Osteoblast (primary cell): ENCODE results near the gene BMP2K. TPM values are rescaled to one million over a fixed set of nuclear protein-coding genes. Genes with fewer than 3 reads are reported as not detected.
"Not testable (repeated sequence)": the region's sequence is repeated elsewhere in the genome, so short reads cannot be mapped to it uniquely, and the experiment has no call there.

Experiments used
- DNase-seq: peaks from one replicate; pipeline ENCODE4 v3.0.0; 2011; ENCODE audit warnings: low spot score, mixed read lengths; ENCODE audit not compliant: insufficient read length; ENCODE audit errors: missing footprints
- H2AFZ ChIP-seq: 2 replicates; pipeline ENCODE4 v1.6.0; 2011; ENCODE audit warnings: mild to moderate bottlenecking, low read length
- H3K27ac ChIP-seq: 2 replicates; pipeline ENCODE4 v1.5.1; 2011; ENCODE audit warnings: mild to moderate bottlenecking, low read depth, low read length, moderate library complexity
- H3K27me3 ChIP-seq: 2 replicates; pipeline ENCODE4 v1.6.0; 2012; ENCODE audit warnings: mild to moderate bottlenecking, control low read depth, inconsistent platforms, low read length, moderate library complexity; ENCODE audit not compliant: insufficient read depth
- H3K36me3 ChIP-seq: 2 replicates; pipeline ENCODE4 v1.5.1; 2011; ENCODE audit warnings: mild to moderate bottlenecking, low read length, control low read depth, moderate library complexity; ENCODE audit not compliant: insufficient read depth
- H3K4me1 ChIP-seq: 2 replicates; pipeline ENCODE4 v1.5.1; 2011; ENCODE audit warnings: mild to moderate bottlenecking, low read length, control low read depth, moderate library complexity; ENCODE audit not compliant: insufficient read depth
- H3K4me2 ChIP-seq: 2 replicates; pipeline ENCODE4 v1.6.0; 2011; ENCODE audit warnings: mild to moderate bottlenecking, low read length; ENCODE audit not compliant: insufficient read depth
- H3K4me3 ChIP-seq: fragments of 200-600 bp; sonication (generic); 3 replicates; pipeline ENCODE4 v1.5.1; 2012; ENCODE audit warnings: mild to moderate bottlenecking, low read length, inconsistent platforms; ENCODE audit not compliant: insufficient read depth
- H3K79me2 ChIP-seq: 2 replicates; pipeline ENCODE4 v1.6.0; 2012; ENCODE audit warnings: mild to moderate bottlenecking, low read length, control low read depth, inconsistent platforms; ENCODE audit not compliant: insufficient read depth
- H3K9me3 ChIP-seq: 2 replicates; pipeline ENCODE4 v1.5.1; 2011; ENCODE audit warnings: low read depth, low read length, control low read depth
- H4K20me1 ChIP-seq: 2 replicates; pipeline ENCODE4 v1.6.0; 2012; ENCODE audit warnings: mild to moderate bottlenecking, low read length, control low read depth; ENCODE audit not compliant: insufficient read depth
- total RNA-seq: library from RNA; depleted of rRNA; stranded (reverse); fragments of >200 nt; gene quantifications from 2 replicates; pipeline ENCODE4 v1.2.3, GENCODE V29; 2012
- TF ChIP-seq, protein P1 (sequence below): IDR thresholded peaks from 2 replicates; pipeline ENCODE4 v1.5.1; 2011; ENCODE audit warnings: mild to moderate bottlenecking, low read depth, low read length, moderate library complexity; ENCODE audit errors: extremely low read depth

BMP2K gene
- total RNA-seq, 1 donor = 61.2 TPM

DNA sequence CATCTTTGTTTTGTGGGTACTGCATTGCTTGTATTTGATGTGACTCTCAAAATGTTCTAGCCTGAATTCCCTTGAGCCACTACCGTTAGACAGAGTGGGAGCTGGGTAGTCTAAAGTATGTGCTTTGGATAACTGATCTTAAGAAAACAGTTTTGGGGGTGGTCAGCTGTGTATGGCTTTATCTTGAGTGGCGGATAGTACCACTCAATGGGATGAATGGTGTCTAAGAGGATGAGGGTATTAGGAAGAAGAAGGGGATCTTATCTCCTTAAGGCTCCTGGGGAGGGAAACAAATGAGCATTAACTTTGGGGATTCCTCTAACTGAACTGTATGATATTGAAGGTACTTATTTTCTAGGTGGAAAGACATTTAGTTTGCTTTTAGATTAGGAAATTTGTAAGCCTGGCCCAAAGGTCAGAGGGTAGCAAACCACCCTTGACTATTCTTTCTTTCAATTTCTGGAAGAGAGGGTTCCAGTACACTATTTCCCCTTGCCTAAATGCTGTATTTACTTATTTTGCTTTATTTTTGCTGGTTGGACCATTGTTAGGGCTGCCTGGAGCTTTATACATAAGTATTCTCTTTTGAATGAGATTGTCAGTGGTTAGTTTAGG lies 11.3 kb downstream of the BMP2K start:
- no peak overlapping the region for H3K27ac ChIP-seq
- no peak overlapping the region for H3K4me3 ChIP-seq
- H3K9me3 ChIP-seq = no peaks in the 10 kb centered on the region
- TF ChIP-seq, protein P1, sequence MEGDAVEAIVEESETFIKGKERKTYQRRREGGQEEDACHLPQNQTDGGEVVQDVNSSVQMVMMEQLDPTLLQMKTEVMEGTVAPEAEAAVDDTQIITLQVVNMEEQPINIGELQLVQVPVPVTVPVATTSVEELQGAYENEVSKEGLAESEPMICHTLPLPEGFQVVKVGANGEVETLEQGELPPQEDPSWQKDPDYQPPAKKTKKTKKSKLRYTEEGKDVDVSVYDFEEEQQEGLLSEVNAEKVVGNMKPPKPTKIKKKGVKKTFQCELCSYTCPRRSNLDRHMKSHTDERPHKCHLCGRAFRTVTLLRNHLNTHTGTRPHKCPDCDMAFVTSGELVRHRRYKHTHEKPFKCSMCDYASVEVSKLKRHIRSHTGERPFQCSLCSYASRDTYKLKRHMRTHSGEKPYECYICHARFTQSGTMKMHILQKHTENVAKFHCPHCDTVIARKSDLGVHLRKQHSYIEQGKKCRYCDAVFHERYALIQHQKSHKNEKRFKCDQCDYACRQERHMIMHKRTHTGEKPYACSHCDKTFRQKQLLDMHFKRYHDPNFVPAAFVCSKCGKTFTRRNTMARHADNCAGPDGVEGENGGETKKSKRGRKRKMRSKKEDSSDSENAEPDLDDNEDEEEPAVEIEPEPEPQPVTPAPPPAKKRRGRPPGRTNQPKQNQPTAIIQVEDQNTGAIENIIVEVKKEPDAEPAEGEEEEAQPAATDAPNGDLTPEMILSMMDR = no peak
- H3K79me2 ChIP-seq = peaks cover 91% of the 10 kb centered on the region
- H3K36me3 ChIP-seq = no peaks in the 10 kb centered on the region
- H3K4me1 ChIP-seq = peaks cover 22% of the 10 kb centered on the region
- H2AFZ ChIP-seq = no peak overlapping the region
- H4K20me1 ChIP-seq = peaks cover 6% of the 10 kb centered on the region
- no peaks in the 10 kb centered on the region for H3K27me3 ChIP-seq
- no peak for DNase-seq
- H3K4me2 ChIP-seq = no peak overlapping the region

DNA sequence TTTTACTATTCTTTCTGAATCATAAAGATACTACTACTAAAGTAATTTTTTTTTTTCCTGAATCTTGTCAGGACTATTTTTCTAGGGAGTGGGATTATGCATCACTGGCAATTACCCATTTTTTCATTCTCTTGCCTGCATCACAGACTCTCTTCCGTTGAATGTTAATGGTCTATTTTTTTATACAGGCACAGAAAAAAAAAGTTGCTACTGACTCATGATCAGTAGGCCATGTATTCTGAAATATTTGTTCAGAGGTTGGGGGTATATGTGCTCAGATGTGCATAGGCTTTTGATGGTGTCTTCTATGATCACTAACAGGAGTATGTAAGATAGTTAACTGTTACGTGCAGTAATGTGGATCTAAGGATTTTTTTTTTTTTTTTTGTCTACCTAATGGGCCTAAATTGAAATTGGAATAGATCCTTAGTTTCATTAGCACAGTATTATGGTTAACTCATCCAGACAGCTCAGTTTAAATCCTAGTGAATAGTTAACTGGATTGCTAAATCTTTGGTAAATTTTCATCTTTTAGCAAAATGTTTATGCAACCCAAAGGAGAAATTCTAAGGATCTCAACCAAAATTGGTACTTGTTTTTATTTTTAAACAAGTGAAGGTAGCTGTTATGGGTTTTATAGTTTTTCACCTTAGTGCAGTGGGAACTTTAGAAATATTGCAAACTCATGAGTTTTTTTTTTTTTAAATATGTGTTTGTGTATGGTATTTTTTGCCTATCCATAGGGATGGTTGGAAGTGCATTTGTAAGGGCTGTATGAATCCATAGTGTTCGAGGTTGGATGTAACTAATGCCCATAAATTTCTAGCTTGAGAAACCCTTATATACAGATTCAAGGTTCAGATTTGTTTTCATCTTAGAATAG lies 12.1 kb downstream of the BMP2K start:
- Histone ChIP-seq H3K79me2 (peaks cover 89% of the 10 kb centered on the region), H4K20me1 (peaks cover 6% of the 10 kb centered on the region), H3K4me2 (no peak overlapping the region), H3K9me3 (no peaks in the 10 kb centered on the region), H3K36me3 (no peaks in the 10 kb centered on the region), H3K4me1 (peaks cover 22% of the 10 kb centered on the region), H3K27ac (no peak overlapping the region), H2AFZ (no peak overlapping the region), H3K4me3 (no peak overlapping the region), H3K27me3 (no peaks in the 10 kb centered on the region)
- DNase-seq = no peak
- TF ChIP-seq, protein P1 = no peak

DNA sequence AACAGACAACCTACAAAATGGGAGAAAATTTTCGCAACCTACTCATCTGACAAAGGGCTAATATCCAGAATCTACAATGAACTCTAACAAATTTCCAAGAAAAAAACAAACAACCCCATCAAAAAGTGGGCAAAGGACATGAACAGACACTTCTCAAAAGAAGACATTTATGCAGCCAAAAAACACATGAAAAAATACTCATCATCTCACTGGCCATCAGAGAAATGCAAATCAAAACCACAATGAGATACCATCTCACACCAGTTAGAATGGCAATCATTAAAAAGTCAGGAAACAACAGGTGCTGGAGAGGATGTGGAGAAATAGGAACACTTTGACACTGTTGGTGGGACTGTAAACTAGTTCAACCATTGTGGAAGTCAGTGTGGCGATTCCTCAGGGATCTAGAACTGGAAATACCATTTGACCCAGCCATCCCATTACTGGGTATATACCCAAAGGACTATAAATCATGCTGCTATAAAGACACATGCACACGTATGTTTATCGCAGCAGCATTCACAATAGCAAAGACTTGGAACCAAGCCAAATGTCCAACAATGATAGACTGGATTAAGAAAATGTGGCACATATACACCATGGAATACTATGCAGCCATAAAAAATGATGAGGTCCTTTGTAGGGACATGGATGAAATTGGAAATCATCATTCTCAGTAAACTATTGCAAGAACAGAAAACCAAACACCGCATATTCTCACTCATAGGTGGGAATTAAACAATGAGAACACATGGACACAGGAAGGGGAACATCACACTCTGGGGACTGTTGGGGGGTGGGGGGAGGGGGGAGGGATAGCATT lies 19.7 kb downstream of the BMP2K start:
- H3K79me2 ChIP-seq = peaks cover 83% of the 10 kb centered on the region
- H4K20me1 ChIP-seq, H3K4me3 ChIP-seq, H3K27me3 ChIP-seq, H3K27ac ChIP-seq, H2AFZ ChIP-seq, DNase-seq, H3K4me2 ChIP-seq, H3K4me1 ChIP-seq, H3K36me3 ChIP-seq, H3K9me3 ChIP-seq: not testable (repeated sequence)

DNA sequence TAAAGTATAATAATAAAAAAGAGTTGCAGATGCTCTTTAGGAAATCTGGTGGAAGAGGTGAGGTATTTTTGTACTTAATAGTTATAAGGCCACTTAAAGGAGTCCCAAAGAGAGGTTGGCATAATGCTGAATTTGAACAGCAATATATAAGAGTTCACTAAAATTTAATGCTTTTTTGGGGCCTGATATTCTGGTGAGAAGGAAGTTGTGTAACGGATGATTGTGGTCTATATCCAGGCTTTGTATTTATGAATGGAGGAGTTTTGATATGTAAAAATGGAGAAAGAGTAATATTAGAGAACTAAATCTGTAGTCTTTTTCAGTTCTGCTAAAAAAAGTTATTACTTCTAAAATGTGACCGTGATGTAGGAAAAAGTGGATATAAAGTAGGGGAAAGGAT lies 20.4 kb downstream of the BMP2K start:
- Histone ChIP-seq H3K9me3 (no peaks in the 10 kb centered on the region), H2AFZ (no peak overlapping the region), H3K79me2 (peaks cover 83% of the 10 kb centered on the region), H3K36me3 (no peaks in the 10 kb centered on the region), H3K4me2 (no peak overlapping the region), H3K27ac (no peak overlapping the region), H3K4me1 (no peaks in the 10 kb centered on the region), H3K4me3 (no peak overlapping the region), H3K27me3 (no peaks in the 10 kb centered on the region), H4K20me1 (peaks cover 2% of the 10 kb centered on the region)
- TF ChIP-seq, protein P1 = no peak
- DNase-seq = no peak
